ENCODE measurements around the gene KCNT1. TPM values are rescaled to one million over a fixed set of nuclear protein-coding genes. Genes with fewer than 3 reads are reported as not detected.
"Not testable (repeated sequence)": the region's sequence is repeated elsewhere in the genome, so short reads cannot be mapped to it uniquely, and the experiment has no call there.

The KCNT1 gene
- total RNA-seq, 1 donor from 2014 or later = 3.6 TPM

DNA sequence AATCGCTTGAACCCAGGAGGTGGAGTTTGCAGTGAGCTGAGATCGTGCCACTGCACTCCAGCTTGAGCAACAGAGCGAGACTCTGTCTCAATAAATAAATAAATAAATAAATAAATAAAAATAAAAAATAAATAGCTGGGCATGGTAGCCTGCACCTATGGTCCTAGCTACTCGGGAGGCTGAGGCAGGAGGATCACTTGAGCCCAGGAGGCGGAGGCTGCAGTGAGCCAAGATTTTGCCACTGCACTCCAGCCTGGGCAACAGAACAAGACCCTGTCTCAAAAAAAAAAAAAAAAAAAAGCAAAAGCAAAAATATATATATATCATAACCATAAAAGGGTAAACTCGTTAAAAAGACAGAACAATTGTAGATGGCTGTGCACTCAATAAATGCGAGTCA is 29.2 kb upstream of the KCNT1 start:
- DNase-seq (ENCODE audit: low spot score) = not testable (repeated sequence)

- no peak for DNase-seq (ENCODE audit: low spot score)
These were observed 28.0 kb upstream of the KCNT1 start for GRCh38 chr9:135673941-135674340.

DNA sequence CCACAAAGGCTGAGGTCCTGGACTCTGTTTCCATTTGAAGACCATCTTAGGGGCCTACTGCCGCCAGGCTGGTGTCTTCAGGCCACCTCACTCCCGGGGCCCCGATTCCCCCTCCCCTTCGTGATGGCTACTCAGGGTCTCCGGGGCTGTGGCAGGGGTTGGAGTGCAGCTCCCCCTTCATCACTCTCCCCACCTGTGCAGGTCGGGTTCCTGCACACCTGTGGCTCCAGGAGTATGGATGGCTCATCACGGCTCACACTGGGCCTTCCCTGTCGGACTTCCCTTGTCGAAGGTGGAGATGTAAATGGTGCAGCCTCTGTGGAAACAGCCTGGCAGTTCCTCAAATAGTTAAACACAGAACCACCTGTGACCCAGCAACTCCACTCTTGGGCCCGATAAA is 27.0 kb upstream of the KCNT1 start:
- DNase-seq (ENCODE audit: low spot score) = no peak

- DNase-seq (ENCODE audit: low spot score) = no peak
These were observed 25.1 kb upstream of the KCNT1 start for GRCh38 chr9:135676891-135677290.

- no peak for DNase-seq (ENCODE audit: low spot score)
These were observed 24.3 kb upstream of the KCNT1 start for GRCh38 chr9:135677641-135678168.

DNA sequence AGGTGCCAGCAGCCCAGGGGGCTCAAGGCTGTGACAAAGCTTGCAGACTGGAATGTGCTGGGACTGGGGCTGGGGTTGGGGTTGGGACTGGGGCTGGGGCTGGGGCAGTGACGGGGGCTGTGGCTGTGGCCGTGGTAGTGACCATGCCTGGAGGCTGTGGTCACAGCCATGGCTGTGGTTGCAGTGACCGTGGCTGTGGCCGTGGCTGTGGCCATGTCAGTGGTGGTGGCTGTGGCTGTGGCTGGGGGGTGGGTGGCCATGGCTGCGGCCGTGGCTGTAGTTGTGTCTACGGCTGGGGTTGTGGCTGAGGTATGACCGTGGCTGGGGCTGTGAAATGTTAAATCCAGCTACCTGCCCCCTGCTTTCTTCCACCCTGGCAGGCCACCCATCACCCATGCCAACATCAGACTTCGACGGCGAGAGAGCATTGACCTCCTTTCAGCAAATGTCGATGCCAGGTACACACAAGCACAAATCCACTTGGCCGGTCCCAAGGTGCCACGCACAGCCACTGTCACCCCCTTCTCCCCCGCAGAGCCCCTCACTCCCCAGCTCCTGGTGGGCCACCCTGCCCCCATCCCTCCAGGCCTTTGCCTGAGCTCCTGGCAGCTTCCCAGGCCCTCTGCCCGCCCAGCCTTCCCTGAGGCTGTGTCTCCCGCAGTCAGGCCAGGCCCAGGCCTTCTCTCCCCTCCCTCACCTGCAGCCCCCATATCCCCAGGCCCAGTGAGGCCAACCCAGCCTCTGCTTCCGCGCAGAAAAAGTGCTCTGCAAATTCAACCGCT is 23.6 kb upstream of the KCNT1 start:
- no peak for DNase-seq (ENCODE audit: low spot score)

- no peak for DNase-seq (ENCODE audit: low spot score)
These were observed 21.9 kb upstream of the KCNT1 start for GRCh38 chr9:135680056-135680455.

- DNase-seq (ENCODE audit: low spot score) = no peak
These were observed 20.8 kb upstream of the KCNT1 start for GRCh38 chr9:135681161-135681560.

DNA sequence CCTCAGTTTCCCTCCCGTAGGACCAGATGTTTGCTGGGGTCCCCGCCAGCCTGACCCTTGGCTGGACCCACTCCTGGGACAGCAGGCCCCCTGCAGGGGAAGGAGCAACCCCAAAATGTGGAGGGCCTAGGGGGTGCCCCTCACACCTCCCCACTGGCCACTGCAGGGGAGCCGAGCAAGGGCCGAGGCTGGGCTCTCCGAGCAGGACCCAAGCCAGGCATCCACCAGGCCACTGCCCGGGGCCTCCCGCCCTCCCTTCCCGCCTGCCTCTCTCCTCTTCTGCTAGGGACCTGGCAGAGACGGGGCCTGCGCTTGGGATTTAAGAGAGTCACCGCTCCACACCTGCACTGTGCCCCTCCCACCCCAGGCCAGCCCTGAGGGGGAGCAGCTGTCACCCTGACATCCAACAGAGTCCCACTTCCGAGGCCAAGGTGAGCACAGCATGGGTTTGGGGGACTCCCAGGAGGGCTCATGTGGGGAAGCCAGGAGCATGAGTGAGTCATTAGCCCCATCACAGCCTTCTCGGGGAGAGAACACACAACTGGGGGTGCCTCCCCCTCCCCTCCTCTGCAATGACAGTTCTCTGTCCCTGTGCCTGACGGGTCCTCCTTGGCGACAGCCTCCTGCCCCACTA is 18.5 kb upstream of the KCNT1 start:
- DNase-seq (ENCODE audit: low spot score) = no peak

- no peak for DNase-seq (ENCODE audit: low spot score)
These were observed 17.3 kb upstream of the KCNT1 start for GRCh38 chr9:135684691-135685090.

GRCh38 chr9:135687216-135687615 is 14.8 kb upstream of the KCNT1 start:
- DNase-seq (ENCODE audit: low spot score) = no peak

DNA sequence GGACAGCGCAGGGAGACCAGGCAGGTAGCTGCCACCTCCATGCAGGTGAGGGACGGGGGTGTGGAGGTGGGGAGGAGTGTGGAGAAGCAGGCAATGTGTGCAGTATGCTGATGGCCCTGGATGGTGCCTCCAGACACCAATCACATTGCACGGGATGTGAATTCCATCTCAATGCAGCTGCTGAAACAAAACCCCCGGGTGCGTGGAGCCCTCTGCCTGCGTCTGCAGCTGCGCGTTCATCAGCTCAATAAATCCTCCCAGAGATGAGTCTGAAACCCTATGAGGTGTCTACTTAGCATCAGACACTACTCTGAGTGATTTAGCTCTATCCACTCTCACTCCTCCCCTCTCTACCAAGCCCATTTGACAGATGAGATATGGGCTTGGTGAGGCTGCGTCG is 13.0 kb upstream of the KCNT1 start:
- DNase-seq (ENCODE audit: low spot score) = no peak

GRCh38 chr9:135690836-135691570 is 11.0 kb upstream of the KCNT1 start:
- no peak for DNase-seq (ENCODE audit: low spot score)

DNA sequence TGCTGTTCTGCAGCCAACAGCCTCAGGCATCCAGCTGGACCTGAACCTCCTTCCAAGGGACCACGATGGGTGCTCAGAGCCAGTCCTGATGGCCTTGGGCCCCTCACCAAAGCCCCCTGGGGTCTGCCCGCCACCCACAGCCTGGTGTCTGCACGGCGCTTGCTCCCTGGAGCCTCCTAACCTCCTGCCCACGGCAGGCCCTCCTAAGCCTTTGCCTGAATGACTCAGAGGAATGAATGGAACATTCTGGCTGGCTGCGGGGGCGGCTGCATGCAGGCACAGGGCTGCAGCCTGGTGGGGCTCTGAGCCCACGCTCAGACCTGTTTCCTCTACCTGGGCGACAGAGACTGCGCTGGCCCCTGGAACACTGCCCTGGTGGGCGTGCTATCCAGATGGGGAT is 9.6 kb upstream of the KCNT1 start:
- peak; percentile 14 for DNase-seq (ENCODE audit: low spot score)

- no peak for DNase-seq (ENCODE audit: low spot score)
These were observed 8.7 kb upstream of the KCNT1 start for GRCh38 chr9:135693265-135693664.

DNA sequence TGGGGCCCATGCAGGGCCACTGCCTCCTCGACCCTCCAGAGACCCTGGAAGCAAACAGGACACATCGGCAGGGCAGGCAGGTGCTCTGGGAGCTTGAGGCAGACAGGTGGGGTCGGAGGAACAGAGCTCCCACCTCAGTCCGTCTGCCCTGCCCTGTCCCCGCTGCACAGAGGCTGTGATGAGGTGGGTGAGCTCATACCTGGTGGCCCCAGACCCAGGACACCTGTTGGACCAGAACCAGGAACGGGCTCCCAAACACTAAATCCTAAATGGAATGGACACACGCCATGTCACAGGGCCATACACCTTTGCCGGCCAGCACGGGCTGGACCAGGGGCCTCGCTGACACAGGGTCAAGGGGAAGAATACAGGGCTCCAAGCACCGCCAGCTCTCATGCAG is 8.2 kb upstream of the KCNT1 start:
- no peak for DNase-seq (ENCODE audit: low spot score)

DNA sequence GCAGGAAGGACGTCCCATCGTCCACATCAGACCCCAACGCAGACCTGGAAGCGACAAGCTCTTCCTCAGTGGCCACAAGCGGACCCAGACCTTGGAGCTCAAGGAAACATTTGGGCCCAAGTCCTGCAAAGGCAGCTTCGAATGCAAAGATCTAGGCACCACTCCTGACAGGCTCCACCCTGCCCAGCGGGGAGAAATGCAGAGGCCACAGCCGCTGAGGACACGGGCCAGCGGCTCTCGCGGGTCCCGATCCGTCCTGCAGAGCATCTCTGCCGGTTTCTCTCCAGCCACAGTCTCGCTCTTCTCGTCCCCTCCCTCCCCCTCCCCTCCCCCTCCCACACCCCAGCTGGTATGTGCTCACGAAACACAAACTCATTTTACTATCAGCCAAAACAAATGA is 7.6 kb upstream of the KCNT1 start:
- DNase-seq (ENCODE audit: low spot score) = no peak

DNA sequence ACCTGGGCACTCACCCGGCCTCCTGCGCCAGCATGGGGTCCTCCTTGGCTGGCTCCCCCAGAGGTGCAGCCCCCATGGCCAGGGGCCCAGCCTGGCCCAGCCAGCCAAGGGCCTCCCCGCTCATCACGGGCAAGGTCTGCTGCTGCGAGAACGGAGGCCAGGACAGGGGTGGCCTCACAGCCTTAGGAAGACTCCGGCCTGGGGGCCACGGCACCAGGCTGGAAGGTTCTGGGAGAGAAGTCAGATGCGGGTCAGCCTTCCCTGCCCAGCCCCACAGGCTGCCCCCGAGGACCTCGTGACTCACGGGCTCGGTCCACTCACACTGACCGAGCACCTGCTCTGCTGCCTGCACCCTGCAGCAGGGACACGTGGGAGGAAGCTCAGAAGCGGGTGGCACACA is 6.9 kb upstream of the KCNT1 start:
- DNase-seq (ENCODE audit: low spot score) = no peak

DNA sequence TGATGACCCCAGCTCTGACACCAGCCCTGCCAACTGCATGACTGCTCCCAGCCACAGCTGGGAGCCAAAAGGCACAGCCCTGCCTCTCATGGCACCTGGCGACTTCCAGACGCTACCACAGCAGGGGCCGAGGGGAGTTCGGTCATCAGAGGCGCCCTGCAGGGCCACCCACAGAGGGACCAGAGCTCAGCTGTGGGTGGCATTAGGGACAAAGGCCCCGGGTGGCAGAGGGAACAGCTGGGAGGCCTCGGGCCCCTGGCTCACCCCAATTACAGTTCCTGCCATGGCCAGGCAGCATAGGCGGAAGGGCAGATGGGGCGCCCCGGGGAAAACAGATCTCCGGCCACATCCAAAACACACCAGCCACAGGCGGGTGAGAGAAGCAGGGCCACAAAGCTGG is 6.3 kb upstream of the KCNT1 start:
- no peak for DNase-seq (ENCODE audit: low spot score)

DNA sequence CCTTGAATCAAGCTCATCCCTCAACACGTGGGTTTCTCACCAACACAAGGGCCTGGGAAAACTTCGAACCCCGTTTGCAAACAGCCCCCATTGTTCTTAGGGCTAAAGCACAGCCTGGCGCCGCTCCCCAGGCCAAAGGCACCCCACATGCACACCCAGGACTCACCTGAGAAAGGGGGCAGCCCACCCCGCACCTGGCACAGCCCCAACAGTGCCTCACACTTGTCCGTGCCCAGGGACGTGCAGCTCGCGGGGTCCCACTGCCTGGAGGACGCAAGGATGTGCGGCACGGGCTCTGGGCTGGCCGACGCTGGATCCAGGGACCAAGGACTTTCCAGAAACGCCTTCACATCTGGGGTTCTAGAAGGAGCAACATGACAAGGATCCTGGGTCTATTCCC is 5.5 kb upstream of the KCNT1 start:
- no peak for DNase-seq (ENCODE audit: low spot score)

DNA sequence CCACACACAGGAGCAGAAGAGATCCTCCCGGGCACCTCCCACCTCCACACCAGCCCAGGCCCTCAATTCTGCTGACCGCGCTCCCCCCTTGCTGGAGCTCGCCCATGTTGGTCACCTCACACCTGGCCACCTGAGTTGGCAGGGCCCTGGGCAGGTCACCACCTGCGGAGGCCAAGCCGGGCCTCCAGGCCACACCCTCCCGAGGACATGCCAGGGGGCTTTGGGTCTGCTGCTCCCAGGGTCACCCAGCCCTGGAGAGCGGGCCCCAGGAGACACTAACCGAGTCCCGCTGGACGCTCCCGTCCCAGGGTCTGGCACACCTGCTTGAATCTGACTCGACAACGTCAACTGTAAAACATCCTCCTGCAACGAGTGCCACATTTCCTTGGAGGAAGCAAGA is 4.8 kb upstream of the KCNT1 start:
- DNase-seq (ENCODE audit: low spot score) = no peak

DNA sequence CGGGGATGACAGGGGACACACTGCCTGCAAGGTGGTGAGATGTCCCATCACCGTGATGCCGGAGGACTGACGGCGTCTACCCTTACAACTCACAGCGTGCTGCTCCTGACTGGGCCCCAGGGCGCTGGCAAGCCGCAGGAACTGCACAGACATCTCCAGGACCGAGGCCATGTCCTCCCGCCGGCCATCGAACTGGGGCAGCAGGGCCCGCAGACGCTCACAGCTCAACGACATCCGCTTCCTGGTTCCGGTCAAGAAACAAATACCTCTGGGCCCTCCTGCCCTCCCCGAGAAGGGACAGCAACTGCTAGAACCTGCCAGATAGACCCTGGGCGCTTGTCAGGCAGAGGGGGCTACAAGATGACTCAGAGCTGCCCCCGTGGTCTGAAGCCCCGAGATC is 3.7 kb upstream of the KCNT1 start:
- no peak for DNase-seq (ENCODE audit: low spot score)

- DNase-seq (ENCODE audit: low spot score) = no peak
These were observed 3.2 kb upstream of the KCNT1 start for GRCh38 chr9:135698767-135699166.
